Stimulated activated naive CD8-positive, alpha-beta T cell treated with anti-CD3 and anti-CD28 coated beads, Interleukin-15, Interleukin-2, amounts not matched to agents 100 ng/mL and 50 ng/mL, for 24 hours (primary cell): ENCODE data around the gene GRK5.

ENCODE experiments used
- H3K27ac Mint-ChIP-seq: one replicate; pipeline ENCODE4 v1.8.0; 2021; ENCODE audit warnings: mild to moderate bottlenecking, mixed read lengths
- H3K27me3 Mint-ChIP-seq: one replicate; pipeline ENCODE4 v1.8.0; 2021; ENCODE audit warnings: mixed read lengths
- H3K36me3 Mint-ChIP-seq: one replicate; pipeline ENCODE4 v1.8.0; 2021; ENCODE audit warnings: low read depth, mixed read lengths
- H3K4me1 Mint-ChIP-seq: one replicate; pipeline ENCODE4 v1.8.0; 2021; ENCODE audit warnings: low read depth, mixed read lengths
- H3K4me3 Mint-ChIP-seq: one replicate; pipeline ENCODE4 v1.8.0; 2021; ENCODE audit warnings: mild to moderate bottlenecking, mixed read lengths
- H3K9me3 Mint-ChIP-seq: one replicate; pipeline ENCODE4 v1.8.0; 2021; ENCODE audit warnings: mixed read lengths

Gene GRK5

DNA sequence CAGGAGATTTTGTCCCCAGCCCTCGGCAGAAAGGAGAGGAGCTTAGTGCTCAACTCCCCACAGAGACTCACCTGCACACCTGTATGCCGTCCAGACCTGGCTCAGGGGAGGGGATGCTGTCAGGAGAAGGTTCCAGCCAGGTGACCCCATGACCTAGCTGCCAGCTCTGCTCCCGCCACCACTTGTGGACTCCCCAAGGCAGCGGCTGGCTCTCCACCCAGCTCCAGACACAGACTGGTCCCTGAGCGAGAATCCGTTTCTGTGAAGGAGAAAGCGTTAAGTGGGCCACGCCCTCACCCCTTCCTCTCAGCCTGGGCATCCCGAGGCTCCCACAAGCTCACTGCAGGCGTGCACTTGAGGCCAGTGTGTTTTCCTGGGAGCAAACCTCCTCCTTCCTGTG is 258.7 kb downstream of the GRK5 start:
- Mint-ChIP-seq H3K9me3 (no peaks in the 10 kb centered on the region), H3K4me3 (no peak overlapping the region), H3K27me3 (no peaks in the 10 kb centered on the region), H3K27ac (no peak overlapping the region), H3K4me1 (peaks cover 15% of the 10 kb centered on the region), H3K36me3 (no peaks in the 10 kb centered on the region)

- Mint-ChIP-seq H3K36me3 (no peaks in the 10 kb centered on the region), H3K4me1 (peaks cover 18% of the 10 kb centered on the region), H3K27ac (no peak overlapping the region), H3K27me3 (no peaks in the 10 kb centered on the region), H3K4me3 (no peak overlapping the region), H3K9me3 (no peaks in the 10 kb centered on the region)
Measured at GRCh38 chr10:119466655-119467054, 259.3 kb downstream of the GRK5 start.

- Mint-ChIP-seq H3K4me3 (no peak overlapping the region), H3K36me3 (no peaks in the 10 kb centered on the region), H3K27ac (no peak overlapping the region), H3K9me3 (no peaks in the 10 kb centered on the region), H3K4me1 (peaks cover 18% of the 10 kb centered on the region), H3K27me3 (no peaks in the 10 kb centered on the region)
Measured at GRCh38 chr10:119468542-119469324, 261.4 kb downstream of the GRK5 start.

GRCh38 chr10:119469325-119469707 is 261.9 kb downstream of the GRK5 start:
- no peaks in the 10 kb centered on the region for H3K36me3 Mint-ChIP-seq
- H3K27ac Mint-ChIP-seq: no peak overlapping the region
- no peak overlapping the region for H3K4me3 Mint-ChIP-seq
- H3K27me3 Mint-ChIP-seq: no peaks in the 10 kb centered on the region
- peaks cover 18% of the 10 kb centered on the region for H3K4me1 Mint-ChIP-seq
- no peaks in the 10 kb centered on the region for H3K9me3 Mint-ChIP-seq

- no peak overlapping the region for H3K4me3 Mint-ChIP-seq
- no peak overlapping the region for H3K27ac Mint-ChIP-seq
- no peaks in the 10 kb centered on the region for H3K36me3 Mint-ChIP-seq
- no peaks in the 10 kb centered on the region for H3K9me3 Mint-ChIP-seq
- H3K27me3 Mint-ChIP-seq: no peaks in the 10 kb centered on the region
- peaks cover 18% of the 10 kb centered on the region for H3K4me1 Mint-ChIP-seq
Measured at GRCh38 chr10:119469846-119470245, 262.5 kb downstream of the GRK5 start.

DNA sequence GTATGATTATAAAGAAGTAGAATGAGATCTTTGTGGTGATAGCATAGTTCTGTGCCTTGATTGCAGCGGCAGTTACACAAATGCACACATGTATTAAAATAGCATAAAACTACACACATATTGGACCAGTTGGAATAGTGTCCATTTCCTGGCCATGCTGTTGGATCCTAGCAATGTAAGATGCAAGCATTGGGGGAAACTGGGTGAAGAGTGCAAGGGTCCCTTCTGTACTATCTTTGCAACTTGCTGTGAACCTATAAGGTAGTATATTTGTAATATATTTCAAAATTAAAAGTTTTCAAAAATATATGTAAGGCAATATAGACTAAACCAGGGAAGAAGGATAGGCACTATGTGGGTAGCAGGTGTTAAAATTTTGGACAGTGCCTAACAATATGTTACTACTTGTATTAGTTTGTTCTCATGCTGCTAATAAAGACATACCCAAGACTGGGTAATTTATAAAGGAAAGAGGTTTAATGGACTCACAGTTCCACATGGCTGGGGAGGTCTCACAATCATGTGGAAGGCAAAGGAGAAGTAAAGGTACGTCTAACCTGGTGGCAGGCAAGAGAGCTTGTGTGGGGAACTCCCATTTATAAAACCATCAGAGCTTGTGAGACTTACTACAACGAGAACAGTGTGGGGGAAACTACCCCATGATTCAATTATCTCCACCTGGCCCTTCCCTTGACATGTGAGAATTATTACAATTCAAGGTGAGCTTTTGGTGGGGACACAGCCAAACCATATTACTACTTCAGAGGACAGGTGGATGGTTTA is 263.7 kb downstream of the GRK5 start:
- no peaks in the 10 kb centered on the region for H3K36me3 Mint-ChIP-seq
- H3K27me3 Mint-ChIP-seq: no peaks in the 10 kb centered on the region
- H3K9me3 Mint-ChIP-seq: no peaks in the 10 kb centered on the region
- no peak overlapping the region for H3K27ac Mint-ChIP-seq
- no peak overlapping the region for H3K4me3 Mint-ChIP-seq
- H3K4me1 Mint-ChIP-seq: peaks cover 15% of the 10 kb centered on the region

- H3K27ac Mint-ChIP-seq: no peak overlapping the region
Measured at GRCh38 chr10:119473771-119474170, 266.4 kb downstream of the GRK5 start.

GRCh38 chr10:119474606-119475005 is 267.2 kb downstream of the GRK5 start:
- no peak overlapping the region for H3K4me3 Mint-ChIP-seq
- peaks cover 36% of the 10 kb centered on the region for H3K4me1 Mint-ChIP-seq
- H3K27me3 Mint-ChIP-seq: no peaks in the 10 kb centered on the region
- H3K27ac Mint-ChIP-seq: no peak overlapping the region
- H3K9me3 Mint-ChIP-seq: no peaks in the 10 kb centered on the region
- no peaks in the 10 kb centered on the region for H3K36me3 Mint-ChIP-seq

More at GRCh38 chr10:119473771-119474170, 266.4 kb downstream of the GRK5 start:
- H3K27me3 Mint-ChIP-seq: no peaks in the 10 kb centered on the region
- H3K4me1 Mint-ChIP-seq: peaks cover 27% of the 10 kb centered on the region
- no peaks in the 10 kb centered on the region for H3K36me3 Mint-ChIP-seq
- H3K9me3 Mint-ChIP-seq: no peaks in the 10 kb centered on the region
- H3K4me3 Mint-ChIP-seq: no peak overlapping the region

DNA sequence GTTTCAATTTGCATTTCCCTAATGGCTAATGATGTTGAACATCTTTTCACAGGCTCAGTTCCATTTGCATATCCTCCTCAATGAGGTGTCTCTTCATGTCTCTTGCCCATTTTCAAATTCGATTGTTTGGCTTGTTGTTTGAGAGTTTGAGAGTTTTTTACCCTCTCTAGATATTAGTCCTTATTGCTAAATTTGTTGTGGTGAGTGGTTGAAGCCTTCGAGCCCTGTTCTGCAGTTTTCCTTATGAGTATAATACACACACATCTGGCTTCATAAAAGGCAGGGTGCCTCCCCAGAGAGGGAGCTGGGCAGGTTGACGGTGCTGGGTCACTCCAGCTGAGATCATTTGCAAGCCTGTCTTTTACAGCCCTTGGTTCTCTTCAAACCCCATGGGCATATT is 270.1 kb downstream of the GRK5 start:
- peaks cover 35% of the 10 kb centered on the region for H3K4me1 Mint-ChIP-seq
- peak overlapping the region; percentile 2 for H3K27ac Mint-ChIP-seq
- no peaks in the 10 kb centered on the region for H3K27me3 Mint-ChIP-seq
- no peaks in the 10 kb centered on the region for H3K9me3 Mint-ChIP-seq
- no peak overlapping the region for H3K4me3 Mint-ChIP-seq
- no peaks in the 10 kb centered on the region for H3K36me3 Mint-ChIP-seq

DNA sequence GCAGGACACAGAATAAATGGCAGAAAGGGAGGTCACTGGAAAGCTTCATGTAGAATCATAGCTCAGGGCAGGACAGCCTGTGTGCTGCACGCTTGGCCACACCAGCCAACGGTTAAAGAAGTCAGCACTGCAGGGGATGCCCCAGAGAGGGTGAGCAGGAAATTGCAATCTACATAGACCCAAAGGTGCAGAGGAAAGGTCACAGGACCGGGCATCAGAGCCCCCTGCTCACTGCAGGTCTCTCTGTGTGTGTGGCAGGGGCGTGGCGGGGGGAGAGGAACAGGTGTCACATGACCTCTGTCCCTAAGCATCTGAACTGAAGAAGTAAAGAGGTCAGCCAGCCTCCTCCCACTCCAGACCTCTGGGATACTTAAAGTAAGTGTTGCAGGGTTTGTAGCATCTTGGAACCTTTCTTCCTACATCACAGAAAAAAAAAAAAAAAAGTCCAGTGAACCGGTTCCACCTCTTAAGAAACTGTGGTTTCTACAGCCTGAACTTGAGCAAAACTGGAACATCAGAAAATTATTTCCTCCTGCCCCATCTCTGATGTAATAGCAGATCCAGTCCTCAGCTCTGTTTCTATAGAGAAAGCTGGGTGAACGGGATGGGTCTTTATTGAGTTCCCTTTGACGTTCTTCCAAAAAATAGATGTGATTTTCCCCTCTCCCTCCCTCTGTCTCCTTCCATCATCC is 270.9 kb downstream of the GRK5 start:
- H3K36me3 Mint-ChIP-seq: no peaks in the 10 kb centered on the region
- H3K9me3 Mint-ChIP-seq: no peaks in the 10 kb centered on the region
- peak overlapping the region; percentile 52 for H3K4me3 Mint-ChIP-seq
- H3K27ac Mint-ChIP-seq: peak overlapping the region; percentile 75
- H3K4me1 Mint-ChIP-seq: peaks cover 35% of the 10 kb centered on the region
- H3K27me3 Mint-ChIP-seq: no peaks in the 10 kb centered on the region

GRCh38 chr10:119478811-119479341 is 271.5 kb downstream of the GRK5 start:
- peaks cover 35% of the 10 kb centered on the region for H3K4me1 Mint-ChIP-seq
- peak overlapping the region; percentile 75 for H3K27ac Mint-ChIP-seq
- no peaks in the 10 kb centered on the region for H3K27me3 Mint-ChIP-seq
- peak overlapping the region; percentile 52 for H3K4me3 Mint-ChIP-seq
- H3K9me3 Mint-ChIP-seq: no peaks in the 10 kb centered on the region
- H3K36me3 Mint-ChIP-seq: no peaks in the 10 kb centered on the region

- Mint-ChIP-seq H3K9me3 (no peaks in the 10 kb centered on the region), H3K4me3 (no peak overlapping the region), H3K36me3 (no peaks in the 10 kb centered on the region), H3K27me3 (no peaks in the 10 kb centered on the region), H3K27ac (no peak overlapping the region), H3K4me1 (peaks cover 35% of the 10 kb centered on the region)
Measured at GRCh38 chr10:119479532-119479931, 272.2 kb downstream of the GRK5 start.

GRCh38 chr10:119480667-119481066 is 273.3 kb downstream of the GRK5 start:
- peaks cover 35% of the 10 kb centered on the region for H3K4me1 Mint-ChIP-seq
- no peaks in the 10 kb centered on the region for H3K36me3 Mint-ChIP-seq
- no peak overlapping the region for H3K27ac Mint-ChIP-seq
- no peak overlapping the region for H3K4me3 Mint-ChIP-seq
- no peaks in the 10 kb centered on the region for H3K9me3 Mint-ChIP-seq
- H3K27me3 Mint-ChIP-seq: no peaks in the 10 kb centered on the region

DNA sequence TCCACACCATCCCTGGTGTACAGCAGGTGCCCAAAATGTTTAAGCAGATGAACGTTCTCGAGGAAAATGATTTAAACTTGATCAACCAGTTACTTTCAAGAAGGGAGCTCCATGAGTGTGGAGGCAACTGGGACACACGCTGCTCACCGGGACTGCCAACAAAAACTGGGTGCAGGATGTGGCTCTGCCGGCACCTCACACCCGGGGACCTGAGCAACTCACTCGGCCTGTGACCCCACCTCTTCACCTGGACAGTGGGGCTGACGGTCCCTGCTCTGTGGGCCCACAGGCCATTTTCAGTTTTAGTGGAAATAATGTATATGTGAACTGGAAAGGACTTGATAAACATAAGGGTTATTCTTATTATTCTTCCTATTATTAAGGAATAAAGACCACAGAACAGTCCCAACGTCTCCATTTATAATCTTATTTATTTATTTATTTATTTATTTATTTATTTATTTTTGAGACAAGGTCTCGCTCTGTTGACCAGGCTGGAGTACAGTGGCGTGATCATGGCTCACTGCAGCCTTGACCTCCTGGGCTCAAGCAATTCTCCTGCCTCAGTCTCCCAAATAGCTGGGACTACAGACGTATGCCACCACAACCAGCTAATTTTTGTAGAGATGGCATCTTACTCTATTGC is 274.5 kb downstream of the GRK5 start:
- Mint-ChIP-seq H3K27ac (no peak overlapping the region), H3K36me3 (no peaks in the 10 kb centered on the region), H3K4me1 (peaks cover 29% of the 10 kb centered on the region), H3K4me3 (no peak overlapping the region), H3K27me3 (no peaks in the 10 kb centered on the region), H3K9me3 (no peaks in the 10 kb centered on the region)
